Measurements from ENCODE around the gene UBE2D4.

DNA sequence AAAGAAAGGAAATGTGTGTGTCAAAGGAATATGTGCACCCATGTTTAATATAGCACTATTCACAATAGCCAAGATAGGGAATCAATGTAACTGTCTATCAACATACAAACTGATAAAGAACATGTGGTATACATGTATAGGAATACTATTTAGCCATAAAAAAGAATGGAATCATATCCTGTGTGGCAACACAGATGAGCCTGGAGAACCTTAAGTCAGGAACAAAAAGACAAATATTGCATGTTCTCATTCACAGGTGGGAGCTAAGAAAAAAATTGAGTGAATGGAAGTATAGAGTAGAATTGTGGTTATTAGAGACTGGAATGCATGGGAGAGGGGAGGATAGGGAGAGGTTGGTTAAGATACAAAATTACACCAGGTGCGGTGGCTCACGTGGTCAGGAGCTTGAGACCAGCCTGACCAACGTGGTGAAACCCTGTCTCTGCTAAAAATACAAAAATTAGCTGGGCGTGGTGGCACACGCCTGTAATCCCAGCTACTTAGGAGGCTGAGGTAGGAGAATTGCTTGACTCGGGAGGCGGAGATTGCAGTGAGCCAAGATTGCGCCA is 30.3 kb upstream of the UBE2D4 start:
- TF ChIP-seq POLR2A (IDR thresholded peaks at IDR 0.05): no peak
- TF ChIP-seq, protein P1, sequence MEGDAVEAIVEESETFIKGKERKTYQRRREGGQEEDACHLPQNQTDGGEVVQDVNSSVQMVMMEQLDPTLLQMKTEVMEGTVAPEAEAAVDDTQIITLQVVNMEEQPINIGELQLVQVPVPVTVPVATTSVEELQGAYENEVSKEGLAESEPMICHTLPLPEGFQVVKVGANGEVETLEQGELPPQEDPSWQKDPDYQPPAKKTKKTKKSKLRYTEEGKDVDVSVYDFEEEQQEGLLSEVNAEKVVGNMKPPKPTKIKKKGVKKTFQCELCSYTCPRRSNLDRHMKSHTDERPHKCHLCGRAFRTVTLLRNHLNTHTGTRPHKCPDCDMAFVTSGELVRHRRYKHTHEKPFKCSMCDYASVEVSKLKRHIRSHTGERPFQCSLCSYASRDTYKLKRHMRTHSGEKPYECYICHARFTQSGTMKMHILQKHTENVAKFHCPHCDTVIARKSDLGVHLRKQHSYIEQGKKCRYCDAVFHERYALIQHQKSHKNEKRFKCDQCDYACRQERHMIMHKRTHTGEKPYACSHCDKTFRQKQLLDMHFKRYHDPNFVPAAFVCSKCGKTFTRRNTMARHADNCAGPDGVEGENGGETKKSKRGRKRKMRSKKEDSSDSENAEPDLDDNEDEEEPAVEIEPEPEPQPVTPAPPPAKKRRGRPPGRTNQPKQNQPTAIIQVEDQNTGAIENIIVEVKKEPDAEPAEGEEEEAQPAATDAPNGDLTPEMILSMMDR (IDR thresholded peaks at IDR 0.05): no peak
